GM23338 (cell line): ENCODE data around the gene NOTO. TPM values are rescaled to one million over a fixed set of nuclear protein-coding genes. Genes with fewer than 3 reads are reported as not detected.

Experiments
- ATAC-seq: fragments of 200-7000 bp; cut with Tn5 transposase; 3 replicates; pipeline ENCODE4 v1.9.1; 2020
- DNase-seq: peaks from one replicate; pipeline ENCODE4 v3.0.0-alpha.2; 2015; ENCODE audit warnings: low spot score
- H2AFZ ChIP-seq: fragments of 200-600 bp; sonication (generic); 2 replicates; pipeline ENCODE4 v1.8.0; 2016; ENCODE audit warnings: antibody characterized with exemption, mild to moderate bottlenecking, moderate library complexity
- H3F3A ChIP-seq: fragments of 200-600 bp; sonication (generic); replicated peaks from 2 replicates; pipeline ENCODE4 v1.8.0; 2017; ENCODE audit warnings: antibody characterized with exemption, mixed run types, low read depth
- H3K27ac ChIP-seq: fragments of 200-600 bp; sonication (generic); 2 replicates; pipeline ENCODE4 v1.6.1; 2016; ENCODE audit warnings: low read depth
- H3K27me3 ChIP-seq: fragments of 200-600 bp; sonication (generic); 2 replicates; pipeline ENCODE4 v1.8.0; 2016; ENCODE audit warnings: mild to moderate bottlenecking, mixed run types, moderate library complexity; ENCODE audit not compliant: insufficient read depth
- H3K36me3 ChIP-seq: fragments of 200-600 bp; sonication (generic); 2 replicates; pipeline ENCODE4 v1.8.0; 2016; ENCODE audit warnings: mild to moderate bottlenecking; ENCODE audit not compliant: insufficient read depth
- H3K4me1 ChIP-seq: fragments of 200-600 bp; sonication (generic); 2 replicates; pipeline ENCODE4 v1.8.0; 2016; ENCODE audit warnings: mild to moderate bottlenecking, moderate library complexity; ENCODE audit not compliant: insufficient read depth
- H3K4me2 ChIP-seq: fragments of 200-600 bp; sonication (generic); 2 replicates; pipeline ENCODE4 v1.7.1; 2017; ENCODE audit warnings: mixed run types
- H3K4me3 ChIP-seq: fragments of 200-600 bp; sonication (generic); 2 replicates; pipeline ENCODE4 v1.6.1; 2016; ENCODE audit warnings: mixed run types
- H3K79me2 ChIP-seq: fragments of 200-600 bp; sonication (generic); replicated peaks from 2 replicates; pipeline ENCODE4 v1.8.0; 2017; ENCODE audit warnings: mild to moderate bottlenecking; ENCODE audit not compliant: insufficient read depth
- H3K9me2 ChIP-seq: fragments of 200-600 bp; sonication (generic); 2 replicates; pipeline ENCODE4 v1.8.0; 2017; ENCODE audit not compliant: insufficient read depth
- H4K20me1 ChIP-seq: fragments of 200-600 bp; sonication (generic); replicated peaks from 2 replicates; pipeline ENCODE4 v1.8.0; 2017; ENCODE audit warnings: mild to moderate bottlenecking; ENCODE audit not compliant: insufficient read depth
- H3K27ac Mint-ChIP-seq: 2 replicates; pipeline ENCODE4 v1.8.0; 2020; ENCODE audit warnings: inconsistent platforms, mild to moderate bottlenecking, moderate library complexity, mixed read lengths
- H3K27me3 Mint-ChIP-seq: 3 replicates; pipeline ENCODE4 v1.8.0; 2022; ENCODE audit warnings: low read depth, mild to moderate bottlenecking, moderate library complexity, mixed read lengths, inconsistent platforms; ENCODE audit not compliant: insufficient read depth, poor library complexity
- H3K36me3 Mint-ChIP-seq: 3 replicates; pipeline ENCODE4 v1.8.0; 2021; ENCODE audit warnings: low read depth, mild to moderate bottlenecking, inconsistent platforms, moderate library complexity, mixed read lengths
- H3K4me1 Mint-ChIP-seq: 3 replicates; pipeline ENCODE4 v1.8.0; 2020; ENCODE audit warnings: mild to moderate bottlenecking, inconsistent platforms, mixed read lengths
- H3K4me3 Mint-ChIP-seq: 3 replicates; pipeline ENCODE4 v1.8.0; 2021; ENCODE audit warnings: moderate library complexity, mild to moderate bottlenecking, inconsistent platforms, mixed read lengths
- H3K9me3 Mint-ChIP-seq: 3 replicates; pipeline ENCODE4 v1.8.0; 2020; ENCODE audit warnings: moderate library complexity, mild to moderate bottlenecking, inconsistent platforms, mixed read lengths
- CTCF ChIP-seq, 2 experiments: fragments of 200-600 bp in 1 of 2; sonication (generic) in 1 of 2; conservative IDR thresholded peaks; 2 replicates each; pipeline versions ENCODE4 v1.5.1 to v1.6.1; 2016 to 2017; ENCODE audit warnings: antibody characterized with exemption in 2 of 2, low read depth in 2 of 2, mild to moderate bottlenecking in 2 of 2, moderate library complexity in 1 of 2
- ETS1 ChIP-seq: IDR thresholded peaks from 2 replicates; pipeline ENCODE4 v1.6.1; 2016; ENCODE audit warnings: antibody characterized with exemption
- EZH2 ChIP-seq: fragments of 200-600 bp; sonication (generic); IDR thresholded peaks from one replicate; pipeline ENCODE4 v1.8.0; 2017; ENCODE audit warnings: antibody characterized with exemption, mild to moderate bottlenecking, low read depth; ENCODE audit not compliant: unreplicated experiment
- ZNF114 ChIP-seq: fragments of 250-450 bp; sonication (Bioruptor Pico); IDR thresholded peaks from 2 replicates; pipeline ENCODE4 v1.5.0; 2020; ENCODE audit warnings: mild to moderate bottlenecking, moderate library complexity
- polyA plus RNA-seq: library from polyadenylated mRNA; unstranded; fragments of >200 nt; fragmentation: Nextera tagmentation; extraction: Ambion mirVana; gene quantifications from 2 replicates; pipeline ENCODE4 v1.2.1, GENCODE V29; 2016
- total RNA-seq: library from RNA; depleted of rRNA; stranded (reverse); fragments of >200 nt; shearing (Covaris generic); gene quantifications from 2 replicates; pipeline ENCODE4 v1.2.3, GENCODE V29; 2014
- TF ChIP-seq, protein P1 (sequence below): fragments of 250-450 bp; sonication (Bioruptor Pico); IDR thresholded peaks from 2 replicates; pipeline ENCODE4 v1.5.0; 2020; ENCODE audit warnings: mild to moderate bottlenecking, moderate library complexity

Gene NOTO
- total and polyA plus RNA-seq, 2 experiments from 2014 or later, result 0.06 to 0.73 TPM

DNA sequence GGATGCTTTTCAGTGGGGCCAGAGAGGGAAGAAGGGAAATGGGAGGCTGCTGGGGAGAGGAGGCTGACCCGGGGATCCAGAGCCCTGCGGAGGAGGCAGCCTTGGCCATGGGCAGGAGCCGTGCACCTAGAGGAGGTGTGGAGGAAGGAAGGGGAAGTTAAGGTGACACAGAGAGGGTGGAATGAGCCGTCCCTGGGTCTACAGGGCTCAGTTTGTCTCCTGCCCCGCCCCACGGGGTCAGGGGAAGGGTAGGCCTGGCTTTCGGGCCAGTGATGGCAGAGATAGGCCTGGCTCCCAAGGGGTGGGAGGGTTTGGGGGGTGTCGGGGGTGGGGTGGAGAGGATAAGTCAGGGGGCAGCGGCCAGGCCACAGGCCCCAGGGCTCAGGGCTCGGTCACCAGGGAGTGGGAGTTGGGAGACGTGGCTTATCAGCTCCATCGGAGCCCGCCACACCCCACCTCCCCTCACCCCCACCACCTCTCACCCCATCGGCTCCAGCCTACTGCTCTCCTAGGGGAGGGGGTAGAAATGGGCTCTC, 39.5 kb upstream of the NOTO start:
- no peak for ATAC-seq
- Mint-ChIP-seq H3K9me3 (peaks cover 2% of the 10 kb centered on the region; the same call in 1 of the 3 replicates), H3K27ac (no peak overlapping the region), H3K4me3 (no peak overlapping the region), H3K36me3 (0 out of 3 replicates have a peak, but pooled peaks cover 3% of the 10 kb centered on the region), H3K4me1 (peaks cover 4% of the 10 kb centered on the region; the same call in 1 of the 3 replicates), H3K27me3 (peaks cover 10% of the 10 kb centered on the region)
- peak overlapping the region; percentile 38; the same call in 1 of the 2 replicates for H2AFZ ChIP-seq
- TF ChIP-seq, protein P1, sequence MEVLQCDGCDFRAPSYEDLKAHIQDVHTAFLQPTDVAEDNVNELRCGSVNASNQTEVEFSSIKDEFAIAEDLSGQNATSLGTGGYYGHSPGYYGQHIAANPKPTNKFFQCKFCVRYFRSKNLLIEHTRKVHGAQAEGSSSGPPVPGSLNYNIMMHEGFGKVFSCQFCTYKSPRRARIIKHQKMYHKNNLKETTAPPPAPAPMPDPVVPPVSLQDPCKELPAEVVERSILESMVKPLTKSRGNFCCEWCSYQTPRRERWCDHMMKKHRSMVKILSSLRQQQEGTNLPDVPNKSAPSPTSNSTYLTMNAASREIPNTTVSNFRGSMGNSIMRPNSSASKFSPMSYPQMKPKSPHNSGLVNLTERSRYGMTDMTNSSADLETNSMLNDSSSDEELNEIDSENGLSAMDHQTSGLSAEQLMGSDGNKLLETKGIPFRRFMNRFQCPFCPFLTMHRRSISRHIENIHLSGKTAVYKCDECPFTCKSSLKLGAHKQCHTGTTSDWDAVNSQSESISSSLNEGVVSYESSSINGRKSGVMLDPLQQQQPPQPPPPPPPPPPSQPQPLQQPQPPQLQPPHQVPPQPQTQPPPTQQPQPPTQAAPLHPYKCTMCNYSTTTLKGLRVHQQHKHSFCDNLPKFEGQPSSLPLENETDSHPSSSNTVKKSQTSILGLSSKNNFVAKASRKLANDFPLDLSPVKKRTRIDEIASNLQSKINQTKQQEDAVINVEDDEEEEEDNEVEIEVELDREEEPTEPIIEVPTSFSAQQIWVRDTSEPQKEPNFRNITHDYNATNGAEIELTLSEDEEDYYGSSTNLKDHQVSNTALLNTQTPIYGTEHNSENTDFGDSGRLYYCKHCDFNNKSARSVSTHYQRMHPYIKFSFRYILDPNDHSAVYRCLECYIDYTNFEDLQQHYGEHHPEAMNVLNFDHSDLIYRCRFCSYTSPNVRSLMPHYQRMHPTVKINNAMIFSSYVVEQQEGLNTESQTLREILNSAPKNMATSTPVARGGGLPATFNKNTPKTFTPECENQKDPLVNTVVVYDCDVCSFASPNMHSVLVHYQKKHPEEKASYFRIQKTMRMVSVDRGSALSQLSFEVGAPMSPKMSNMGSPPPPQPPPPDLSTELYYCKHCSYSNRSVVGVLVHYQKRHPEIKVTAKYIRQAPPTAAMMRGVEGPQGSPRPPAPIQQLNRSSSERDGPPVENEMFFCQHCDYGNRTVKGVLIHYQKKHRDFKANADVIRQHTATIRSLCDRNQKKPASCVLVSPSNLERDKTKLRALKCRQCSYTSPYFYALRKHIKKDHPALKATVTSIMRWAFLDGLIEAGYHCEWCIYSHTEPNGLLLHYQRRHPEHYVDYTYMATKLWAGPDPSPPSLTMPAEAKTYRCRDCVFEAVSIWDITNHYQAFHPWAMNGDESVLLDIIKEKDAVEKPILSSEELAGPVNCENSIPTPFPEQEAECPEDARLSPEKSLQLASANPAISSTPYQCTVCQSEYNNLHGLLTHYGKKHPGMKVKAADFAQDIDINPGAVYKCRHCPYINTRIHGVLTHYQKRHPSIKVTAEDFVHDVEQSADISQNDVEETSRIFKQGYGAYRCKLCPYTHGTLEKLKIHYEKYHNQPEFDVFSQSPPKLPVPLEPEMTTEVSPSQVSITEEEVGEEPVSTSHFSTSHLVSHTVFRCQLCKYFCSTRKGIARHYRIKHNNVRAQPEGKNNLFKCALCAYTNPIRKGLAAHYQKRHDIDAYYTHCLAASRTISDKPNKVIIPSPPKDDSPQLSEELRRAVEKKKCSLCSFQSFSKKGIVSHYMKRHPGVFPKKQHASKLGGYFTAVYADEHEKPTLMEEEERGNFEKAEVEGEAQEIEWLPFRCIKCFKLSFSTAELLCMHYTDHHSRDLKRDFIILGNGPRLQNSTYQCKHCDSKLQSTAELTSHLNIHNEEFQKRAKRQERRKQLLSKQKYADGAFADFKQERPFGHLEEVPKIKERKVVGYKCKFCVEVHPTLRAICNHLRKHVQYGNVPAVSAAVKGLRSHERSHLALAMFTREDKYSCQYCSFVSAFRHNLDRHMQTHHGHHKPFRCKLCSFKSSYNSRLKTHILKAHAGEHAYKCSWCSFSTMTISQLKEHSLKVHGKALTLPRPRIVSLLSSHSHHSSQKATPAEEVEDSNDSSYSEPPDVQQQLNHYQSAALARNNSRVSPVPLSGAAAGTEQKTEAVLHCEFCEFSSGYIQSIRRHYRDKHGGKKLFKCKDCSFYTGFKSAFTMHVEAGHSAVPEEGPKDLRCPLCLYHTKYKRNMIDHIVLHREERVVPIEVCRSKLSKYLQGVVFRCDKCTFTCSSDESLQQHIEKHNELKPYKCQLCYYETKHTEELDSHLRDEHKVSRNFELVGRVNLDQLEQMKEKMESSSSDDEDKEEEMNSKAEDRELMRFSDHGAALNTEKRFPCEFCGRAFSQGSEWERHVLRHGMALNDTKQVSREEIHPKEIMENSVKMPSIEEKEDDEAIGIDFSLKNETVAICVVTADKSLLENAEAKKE, result no peak
- TF ChIP-seq EZH2, result no peak
- no peaks in the 10 kb centered on the region for H3K4me1 ChIP-seq
- no peak overlapping the region for H3K27ac ChIP-seq
- no peaks in the 10 kb centered on the region for H3F3A ChIP-seq
- DNase-seq, result no peak
- no peaks in the 10 kb centered on the region for H3K79me2 ChIP-seq
- H3K9me2 ChIP-seq, result no peaks in the 10 kb centered on the region
- no peak overlapping the region for H3K4me2 ChIP-seq
- H4K20me1 ChIP-seq, result no peaks in the 10 kb centered on the region
- H3K27me3 ChIP-seq, result peaks cover 2% of the 10 kb centered on the region; the same call in 1 of the 2 replicates
- no peaks in the 10 kb centered on the region for H3K36me3 ChIP-seq
- no peak overlapping the region for H3K4me3 ChIP-seq

DNA sequence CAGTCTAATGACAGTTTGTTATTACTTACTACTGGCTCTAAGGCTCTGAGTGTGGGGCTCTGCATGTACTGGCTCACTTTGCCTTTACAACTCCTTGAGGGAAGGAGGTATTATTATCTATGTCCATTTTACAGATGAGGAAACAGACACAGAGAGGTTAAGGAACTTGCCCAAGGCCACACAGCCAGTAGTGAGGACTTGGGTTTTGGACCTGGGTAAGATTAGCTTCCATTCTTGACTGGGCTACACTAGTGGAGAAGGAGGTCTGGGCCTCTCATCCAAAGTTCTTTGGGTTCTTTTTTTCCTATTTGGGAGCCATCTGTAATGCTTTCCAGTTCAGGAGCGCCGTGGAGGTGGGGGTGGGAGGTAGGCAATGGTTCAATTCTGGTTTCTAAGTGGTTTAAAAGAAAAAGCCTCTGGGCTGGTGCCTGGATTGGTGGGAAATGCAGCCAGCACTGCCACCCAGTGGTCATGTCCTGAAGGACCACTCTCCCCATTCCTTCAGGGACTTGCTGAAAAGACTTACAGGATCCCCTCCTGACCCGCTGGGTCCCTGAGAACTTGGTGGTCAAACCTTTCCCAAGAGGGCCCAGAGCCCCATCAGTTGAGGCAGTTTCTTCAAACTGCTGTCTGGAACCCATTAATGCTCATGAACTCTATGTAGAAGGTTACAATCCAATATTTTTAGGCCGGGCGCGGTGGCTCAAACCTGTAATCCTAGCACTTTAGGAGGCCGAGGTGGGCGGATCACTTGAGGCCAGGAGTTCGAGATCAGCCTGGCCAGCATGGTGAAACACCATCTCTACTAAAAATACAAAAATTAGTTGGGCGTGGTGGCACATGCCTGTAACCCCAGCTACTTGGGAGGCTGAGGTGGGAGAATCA, 38.6 kb upstream of the NOTO start:
- no peaks in the 10 kb centered on the region for H3K4me1 ChIP-seq
- no peak overlapping the region for H3K27ac ChIP-seq
- no peak overlapping the region for H2AFZ ChIP-seq
- DNase-seq (peak; percentile 90), ATAC-seq (peak; percentile 97)
- no peak overlapping the region for H3K4me3 ChIP-seq
- H3K36me3 ChIP-seq, result no peaks in the 10 kb centered on the region
- no peak overlapping the region for H3K4me2 ChIP-seq
- H3K4me3 Mint-ChIP-seq, result no peak overlapping the region
- H3K4me1 Mint-ChIP-seq, result peaks cover 4% of the 10 kb centered on the region; the same call in 1 of the 3 replicates
- no peaks in the 10 kb centered on the region for H3K79me2 ChIP-seq
- H3K9me3 Mint-ChIP-seq, result peaks cover 2% of the 10 kb centered on the region; the same call in 1 of the 3 replicates
- no peaks in the 10 kb centered on the region for H3F3A ChIP-seq
- H3K9me2 ChIP-seq, result no peaks in the 10 kb centered on the region
- no peaks in the 10 kb centered on the region for H4K20me1 ChIP-seq
- 0 out of 3 replicates have a peak, but pooled peaks cover 3% of the 10 kb centered on the region for H3K36me3 Mint-ChIP-seq
- no peaks in the 10 kb centered on the region for H3K27me3 ChIP-seq
- peaks cover 7% of the 10 kb centered on the region for H3K27me3 Mint-ChIP-seq
- H3K27ac Mint-ChIP-seq, result no peak overlapping the region
- no peak for TF ChIP-seq ZNF114 (CRISPR knock-in tag)
- TF ChIP-seq EZH2, result no peak
- no peak for TF ChIP-seq ETS1
- peak; percentile 82 to 90 for TF ChIP-seq CTCF (conservative IDR thresholded peaks at IDR 0.05; ENCODE audit: low read depth in 2 of 2)
